Stimulated activated CD8-positive, alpha-beta memory T cell treated with anti-CD3 and anti-CD28 coated beads, Interleukin-7, amount 100 ng/mL, for 1 hour (primary cell): ENCODE data around the gene ITGB3.

ENCODE experiments used
- DNase-seq, 2 donors: peaks; one replicate each; pipeline ENCODE4 v3.0.0-alpha.2; 2020; ENCODE audit warnings: low read depth in 2 of 2

ITGB3 gene

GRCh38 chr17:47275245-47275984 lies 21.8 kb downstream of the ITGB3 start:
- DNase-seq = no peak

DNA sequence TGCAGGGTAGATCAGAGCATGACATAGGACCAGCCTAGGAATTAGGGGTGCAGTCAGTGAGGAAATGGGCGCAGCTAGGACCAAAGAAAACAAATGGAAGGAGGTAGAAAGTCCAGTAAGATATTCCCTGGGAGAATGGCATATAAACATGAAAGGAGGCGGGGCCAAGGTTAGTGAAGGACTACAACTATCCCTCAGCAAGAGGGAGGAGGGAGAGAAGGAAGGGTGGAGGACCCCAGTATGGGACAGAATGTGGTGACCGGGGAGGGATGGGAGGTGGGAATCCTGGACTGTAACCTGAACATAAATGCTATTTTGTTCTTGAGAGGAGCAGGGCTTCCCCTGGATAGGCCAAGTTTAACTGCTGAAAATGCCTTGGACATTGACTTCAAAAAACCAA lies 22.8 kb downstream of the ITGB3 start:
- no peak for DNase-seq

GRCh38 chr17:47276868-47277267 lies 23.2 kb downstream of the ITGB3 start:
- no peak for DNase-seq

GRCh38 chr17:47277921-47278320 lies 24.3 kb downstream of the ITGB3 start:
- no peak for DNase-seq

- no peak for DNase-seq
These were observed 24.9 kb downstream of the ITGB3 start for GRCh38 chr17:47278561-47278960.

DNA sequence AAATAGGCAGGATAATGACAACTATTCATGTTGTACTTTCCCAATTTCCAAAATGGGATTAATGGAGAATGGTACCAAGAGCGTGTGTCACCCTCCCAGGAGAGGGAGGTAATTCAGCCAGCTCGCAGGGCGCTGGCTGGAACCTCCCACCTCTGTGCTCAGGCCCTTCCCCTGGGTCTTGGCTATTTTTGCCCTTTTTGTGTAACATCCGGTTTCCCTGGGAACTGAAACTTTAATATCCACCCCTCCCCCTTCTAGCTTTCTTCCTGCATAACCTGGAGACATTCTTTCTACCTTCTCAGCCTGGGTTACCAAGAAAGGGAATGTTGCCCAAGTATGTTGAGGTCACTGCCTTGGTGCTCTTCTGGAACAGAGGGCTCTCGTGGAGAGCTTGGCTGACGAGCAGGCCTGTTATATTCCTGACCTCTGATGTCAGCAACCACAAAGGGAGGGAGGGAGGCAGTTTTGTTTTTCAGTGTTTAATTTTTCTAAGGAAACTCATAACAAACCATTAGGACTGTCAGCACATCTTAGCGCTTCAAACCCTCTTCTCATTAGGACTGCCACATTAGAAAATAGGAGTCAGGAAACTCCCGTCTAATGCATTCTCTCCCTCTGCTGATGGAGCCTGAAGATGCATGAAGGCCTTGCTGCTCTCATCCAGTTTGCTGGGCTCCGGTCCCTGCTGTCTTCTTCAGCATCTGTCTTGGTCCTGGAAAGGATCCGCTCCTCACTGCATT lies 25.6 kb downstream of the ITGB3 start:
- no peak for DNase-seq

DNA sequence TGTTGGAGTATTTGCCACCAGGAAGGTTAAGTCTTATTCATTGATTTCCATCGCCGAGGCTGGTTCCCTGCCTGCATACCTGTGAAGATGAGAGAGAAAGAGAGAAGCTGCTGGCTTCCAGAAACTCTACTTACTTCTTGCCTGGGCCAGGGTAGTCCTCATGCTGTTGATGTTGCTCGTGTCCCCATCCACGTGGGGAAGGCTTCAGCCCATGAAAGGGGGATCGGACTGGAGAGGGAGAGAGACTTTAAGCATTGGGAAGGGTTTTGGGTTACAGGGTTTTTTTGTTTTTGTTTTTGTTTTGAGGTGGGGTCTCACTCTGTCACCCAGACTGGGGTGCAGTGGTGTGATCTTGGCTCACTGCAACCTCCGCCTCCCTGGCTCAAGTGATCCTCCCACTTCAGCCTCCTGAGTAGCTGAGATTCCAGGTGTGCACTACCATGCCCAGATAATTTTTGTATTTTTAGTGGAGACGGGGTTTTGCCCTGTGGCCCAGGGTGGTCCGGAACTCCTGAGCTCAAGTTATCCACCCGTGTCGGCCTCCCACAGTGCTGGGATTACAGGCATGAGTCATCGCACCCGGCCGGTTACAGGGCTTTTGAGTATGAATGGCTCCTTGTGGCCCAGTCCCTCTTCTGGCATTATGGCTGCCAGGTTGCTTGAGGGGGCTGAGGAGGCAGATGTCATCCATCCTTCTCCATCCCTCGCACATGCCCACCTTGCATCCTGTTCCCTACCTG lies 26.6 kb downstream of the ITGB3 start:
- no peak for DNase-seq

GRCh38 chr17:47281216-47281615 lies 27.6 kb downstream of the ITGB3 start:
- DNase-seq = no peak

GRCh38 chr17:47285003-47285402 lies 31.4 kb downstream of the ITGB3 start:
- no peak for DNase-seq

- DNase-seq = no peak
These were observed 32.7 kb downstream of the ITGB3 start for GRCh38 chr17:47286198-47286914.

- no peak for DNase-seq
These were observed 33.4 kb downstream of the ITGB3 start for GRCh38 chr17:47287068-47287467.

- DNase-seq = no peak
These were observed 34.0 kb downstream of the ITGB3 start for GRCh38 chr17:47287639-47288038.

DNA sequence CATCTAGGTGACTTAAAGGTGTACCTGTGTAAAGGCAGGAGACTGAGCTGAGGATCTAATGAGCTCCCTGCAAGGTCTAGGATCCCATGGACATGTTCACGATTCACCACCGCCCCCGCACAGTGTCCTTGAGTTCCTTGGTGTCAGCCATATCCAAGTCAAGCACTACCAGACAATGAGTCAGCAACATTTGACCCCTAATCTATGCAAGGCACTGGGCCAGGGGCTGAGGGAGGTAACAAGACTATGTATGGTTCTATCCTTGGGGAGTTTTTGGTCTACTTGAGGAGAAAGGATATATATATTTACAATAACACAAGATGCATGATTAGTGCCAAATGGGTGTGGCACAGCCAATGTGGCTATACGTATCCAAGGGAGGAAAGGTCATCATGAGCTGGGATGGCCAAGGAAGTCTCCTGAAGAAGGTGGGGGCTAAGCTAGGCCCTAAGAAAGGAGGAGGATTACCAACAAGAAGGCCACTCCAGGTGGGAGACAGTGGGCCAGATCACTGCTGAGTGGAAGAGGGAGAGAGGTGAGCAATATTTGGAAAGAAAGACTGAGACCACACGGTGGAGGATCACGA lies 35.0 kb downstream of the ITGB3 start:
- no peak for DNase-seq

- no peak for DNase-seq
These were observed 35.7 kb downstream of the ITGB3 start for GRCh38 chr17:47289302-47289701.

DNA sequence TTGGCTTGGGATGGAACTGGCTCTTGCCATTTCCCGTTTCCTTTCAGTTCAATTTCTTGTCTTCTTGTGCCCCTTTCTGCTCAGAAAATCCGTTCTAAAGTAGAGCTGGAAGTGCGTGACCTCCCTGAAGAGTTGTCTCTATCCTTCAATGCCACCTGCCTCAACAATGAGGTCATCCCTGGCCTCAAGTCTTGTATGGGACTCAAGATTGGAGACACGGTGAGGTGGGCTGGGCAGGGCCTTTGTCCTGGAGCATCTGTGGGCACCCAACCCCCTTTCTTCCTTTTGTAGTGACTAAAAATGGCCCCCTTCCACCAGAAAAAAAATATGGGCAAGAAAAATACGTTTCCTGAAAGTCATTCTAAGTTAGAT lies 37.2 kb downstream of the ITGB3 start:
- DNase-seq = no peak

- no peak for DNase-seq
These were observed 37.7 kb downstream of the ITGB3 start for GRCh38 chr17:47291242-47291873.

- DNase-seq = no peak
These were observed 38.6 kb downstream of the ITGB3 start for GRCh38 chr17:47292206-47292605.

GRCh38 chr17:47295037-47295873 lies 41.6 kb downstream of the ITGB3 start:
- no peak for DNase-seq

DNA sequence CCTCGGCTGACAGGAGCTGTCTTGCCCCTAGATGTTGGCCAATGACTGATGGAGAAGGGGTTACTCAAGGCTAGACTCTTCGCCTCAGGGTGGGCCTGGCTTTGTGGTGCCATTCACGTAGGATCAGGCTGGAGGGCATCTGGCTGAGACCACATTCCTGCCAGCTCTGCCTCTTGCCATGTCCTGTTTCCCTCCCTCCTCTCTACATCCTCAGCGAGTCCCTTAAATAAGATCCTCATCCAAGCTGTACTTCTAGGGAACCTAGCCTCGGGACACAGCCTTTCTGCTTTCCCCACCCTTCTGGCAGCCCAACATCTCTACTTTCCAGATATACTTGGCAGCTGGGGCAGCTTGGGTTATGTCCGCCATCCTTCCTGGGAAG lies 42.2 kb downstream of the ITGB3 start:
- DNase-seq = no peak

DNA sequence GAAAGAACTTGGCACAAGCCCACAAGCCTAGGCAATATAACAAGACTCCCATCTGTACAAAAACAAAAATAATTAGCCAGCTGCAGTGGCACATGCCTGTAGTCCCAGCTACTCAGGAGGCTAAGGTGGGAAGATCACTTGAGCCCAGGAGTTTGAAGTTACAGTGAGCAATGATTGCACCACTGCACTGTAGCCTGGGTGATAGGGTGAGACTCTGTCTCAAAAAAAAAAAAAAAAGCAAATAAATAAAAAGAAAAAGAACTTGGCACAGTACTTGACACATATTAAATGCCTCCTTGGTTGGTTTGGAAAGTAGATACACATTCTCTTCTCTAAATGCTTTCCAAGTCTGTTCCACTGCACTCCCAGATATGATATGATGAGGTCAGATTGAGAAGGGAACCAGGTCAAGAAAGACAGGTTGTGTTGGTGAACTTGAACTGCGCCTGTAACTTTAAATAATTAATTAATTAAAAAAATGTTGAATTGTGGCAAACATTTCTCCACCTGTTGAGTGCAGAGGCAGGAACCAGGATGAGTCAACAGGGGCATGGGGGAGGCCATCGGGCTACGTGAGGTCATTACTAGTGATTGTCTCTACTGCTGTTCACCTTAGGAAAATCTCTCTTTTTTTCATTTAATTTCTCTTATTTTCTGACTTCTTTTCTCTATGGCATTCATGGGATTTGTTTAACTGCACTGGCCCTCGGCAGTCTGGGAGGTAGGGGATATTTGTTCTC lies 44.2 kb downstream of the ITGB3 start:
- DNase-seq = no peak
